HG03108 (cell line): Measurements from ENCODE around the gene SYS1.
"Not testable (repeated sequence)": the region's sequence is repeated elsewhere in the genome, so short reads cannot be mapped to it uniquely, and the experiment has no call there.

ENCODE experiments used
- ATAC-seq: cut with Tn5 transposase; IDR thresholded peaks from one replicate; pipeline ENCODE4 v1.9.1; 2021; ENCODE audit warnings: moderate library complexity; ENCODE audit not compliant: unreplicated experiment

SYS1 gene

DNA sequence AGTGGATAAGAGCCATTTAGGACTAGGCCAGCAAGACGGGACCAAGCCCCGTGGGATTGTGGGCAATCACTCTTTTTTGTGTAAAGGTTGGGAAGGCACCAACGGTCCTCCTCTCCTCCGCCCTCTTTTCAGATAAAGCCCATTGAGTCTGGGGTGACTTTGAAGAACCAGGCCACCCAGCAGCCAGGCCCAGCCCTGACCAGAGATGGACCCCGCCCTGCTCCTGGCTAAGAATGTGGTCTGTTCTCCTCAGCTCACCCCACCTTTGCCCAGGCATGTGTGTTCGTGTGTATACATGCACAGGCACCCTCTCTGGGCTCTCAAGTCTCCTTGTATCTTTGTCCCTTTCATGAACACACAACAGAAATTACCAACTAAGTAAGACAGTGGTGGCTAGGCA lies 23.9 kb upstream of the SYS1 start:
- no peak for ATAC-seq

GRCh38 chr20:45339799-45340198 lies 23.2 kb upstream of the SYS1 start:
- ATAC-seq: no peak

DNA sequence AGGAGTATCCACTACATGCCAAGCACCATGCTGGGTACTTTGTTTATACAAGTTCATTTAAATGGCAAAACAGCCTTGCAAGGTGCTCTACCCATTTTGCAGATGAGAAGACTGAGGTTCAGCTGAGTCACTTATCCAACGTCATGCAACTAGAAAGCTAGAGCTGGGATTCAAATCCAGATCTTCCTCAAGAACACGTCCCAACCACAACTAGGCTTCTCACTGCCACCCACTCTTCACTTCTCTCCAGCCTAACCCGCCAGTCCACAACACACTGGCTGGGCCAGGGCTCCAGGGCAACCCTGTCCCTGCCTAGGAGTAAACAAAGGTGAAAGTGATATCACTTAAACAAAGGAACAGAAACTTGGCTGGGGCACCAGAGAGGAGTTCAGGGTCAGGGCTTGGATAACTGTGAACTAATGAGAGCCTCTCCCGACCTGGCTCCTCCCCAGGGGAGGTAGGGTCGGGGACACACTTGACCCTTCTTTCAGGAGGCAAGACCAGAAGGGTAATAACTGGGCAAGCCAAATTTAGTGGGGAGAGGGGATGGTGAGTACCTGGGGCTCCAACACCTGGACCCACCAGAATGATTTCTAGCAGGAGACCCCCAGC lies 22.6 kb upstream of the SYS1 start:
- no peak for ATAC-seq

GRCh38 chr20:45340951-45341350 lies 22.0 kb upstream of the SYS1 start:
- no peak for ATAC-seq

DNA sequence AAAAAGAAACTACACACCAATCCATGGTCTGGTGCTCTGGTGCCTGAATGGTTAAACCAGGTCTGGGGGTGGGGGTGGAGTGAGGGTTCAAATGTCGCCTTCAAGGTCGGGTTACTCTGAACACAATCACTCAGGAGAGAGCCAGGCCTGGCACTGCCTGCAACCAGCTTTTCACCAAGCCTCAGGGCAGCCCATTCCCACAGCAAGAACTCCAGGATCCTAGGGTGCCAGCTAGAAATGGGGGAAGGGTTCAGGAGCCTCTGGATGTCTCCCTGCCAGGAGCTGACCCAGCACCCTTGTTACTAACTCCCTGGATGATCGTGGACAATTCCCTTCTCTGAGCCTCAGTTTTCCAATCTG lies 21.4 kb upstream of the SYS1 start:
- ATAC-seq: no peak

- ATAC-seq: no peak
These were observed 20.8 kb upstream of the SYS1 start for GRCh38 chr20:45341939-45342854.

DNA sequence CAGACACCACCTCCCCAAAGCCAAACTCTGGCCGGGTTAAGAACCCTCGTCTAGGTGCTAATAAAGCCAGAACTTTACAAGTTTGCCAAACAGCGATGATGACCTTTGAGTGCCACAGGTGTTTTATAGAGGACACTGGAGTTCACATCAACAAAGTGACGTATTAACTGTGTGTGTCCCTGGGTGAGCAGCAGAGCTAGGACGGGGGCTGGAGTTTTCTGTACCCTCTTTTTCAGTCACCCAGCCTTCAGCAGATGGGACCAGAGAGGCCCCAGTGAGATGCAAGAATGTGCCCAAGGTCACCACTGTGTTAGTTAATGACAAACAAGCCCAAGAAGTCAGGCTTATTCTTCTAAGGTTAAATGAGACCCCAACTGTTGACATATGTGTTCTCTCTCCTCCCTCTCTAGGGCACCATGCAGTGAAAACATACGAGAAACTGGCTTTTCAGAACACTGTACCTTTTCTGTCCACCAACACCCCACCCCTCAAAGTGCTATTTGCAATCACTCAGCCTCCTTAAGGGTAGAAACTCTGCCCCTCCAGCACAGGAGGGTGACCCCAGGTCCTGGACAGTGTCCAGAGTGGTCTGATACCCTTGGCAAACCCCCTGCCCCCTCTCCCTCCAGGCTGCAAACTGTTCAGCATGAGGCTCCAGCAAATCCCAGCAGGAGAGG lies 20.0 kb upstream of the SYS1 start:
- ATAC-seq: no peak

DNA sequence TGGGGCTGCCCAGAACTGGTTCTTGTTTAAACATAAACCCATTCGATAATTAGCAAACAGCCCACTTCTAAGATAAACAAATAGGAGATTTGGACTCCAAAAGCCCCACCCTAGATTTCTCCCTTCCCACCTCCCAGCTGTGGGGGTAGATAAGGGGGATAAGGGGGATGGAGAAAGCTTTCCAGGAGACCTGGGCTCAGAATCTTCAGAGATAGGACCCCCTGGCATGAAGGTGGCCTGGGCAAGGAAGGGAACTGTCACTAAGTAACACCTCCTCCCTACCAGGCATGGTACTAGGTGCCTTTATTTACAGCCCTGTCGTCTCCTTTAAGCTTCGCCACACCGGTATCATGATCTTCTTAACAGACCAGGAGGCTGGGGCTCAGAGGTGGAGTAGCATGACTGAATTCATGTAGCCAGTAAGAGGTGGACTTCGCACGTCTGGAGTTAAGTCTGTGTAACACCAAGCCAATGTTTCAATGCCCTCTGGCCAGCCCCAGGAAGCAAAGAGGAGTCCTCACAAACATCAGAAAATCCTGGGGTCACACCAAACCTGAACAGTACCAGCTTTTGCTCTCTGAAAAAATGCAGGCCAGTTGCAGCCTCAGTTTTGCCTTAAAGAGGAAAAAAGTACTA lies 19.3 kb upstream of the SYS1 start:
- no peak for ATAC-seq

- ATAC-seq: no peak
These were observed 18.6 kb upstream of the SYS1 start for GRCh38 chr20:45344168-45344860.

- ATAC-seq: no peak
These were observed 17.6 kb upstream of the SYS1 start for GRCh38 chr20:45345104-45345936.

- ATAC-seq: no peak
These were observed 16.7 kb upstream of the SYS1 start for GRCh38 chr20:45346291-45346718.

- ATAC-seq: no peak
These were observed 16.1 kb upstream of the SYS1 start for GRCh38 chr20:45346851-45347250.

GRCh38 chr20:45347297-45347935 lies 15.5 kb upstream of the SYS1 start:
- no peak for ATAC-seq

- ATAC-seq: no peak
These were observed 14.8 kb upstream of the SYS1 start, which contains the start of gene SDC4 for GRCh38 chr20:45347936-45348778. Gene SDC4 (minus strand): TSS chr20:45348424. CDS start chr20:45348384, 40 bp downstream.

DNA sequence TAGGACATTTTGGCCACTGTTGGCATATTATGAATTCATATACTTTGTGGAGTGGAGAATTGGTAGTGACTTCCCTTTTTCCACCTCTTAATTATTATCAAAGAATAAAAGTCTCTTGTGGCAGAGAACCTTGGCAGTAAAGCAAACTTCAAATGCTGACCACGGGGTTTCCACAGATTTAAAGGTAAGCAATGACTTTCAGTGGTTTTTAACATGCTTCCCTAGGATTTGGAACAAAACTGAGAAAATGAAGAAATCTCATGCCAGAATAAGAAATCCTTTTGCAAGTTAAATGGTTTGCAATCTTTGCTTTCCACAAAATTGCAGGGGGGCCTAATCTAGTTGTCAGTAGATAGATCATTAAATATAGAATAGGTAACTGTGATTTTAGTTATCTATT lies 12.7 kb upstream of the SYS1 start:
- no peak for ATAC-seq

GRCh38 chr20:45350795-45351194 lies 12.2 kb upstream of the SYS1 start:
- ATAC-seq: not testable (repeated sequence)

DNA sequence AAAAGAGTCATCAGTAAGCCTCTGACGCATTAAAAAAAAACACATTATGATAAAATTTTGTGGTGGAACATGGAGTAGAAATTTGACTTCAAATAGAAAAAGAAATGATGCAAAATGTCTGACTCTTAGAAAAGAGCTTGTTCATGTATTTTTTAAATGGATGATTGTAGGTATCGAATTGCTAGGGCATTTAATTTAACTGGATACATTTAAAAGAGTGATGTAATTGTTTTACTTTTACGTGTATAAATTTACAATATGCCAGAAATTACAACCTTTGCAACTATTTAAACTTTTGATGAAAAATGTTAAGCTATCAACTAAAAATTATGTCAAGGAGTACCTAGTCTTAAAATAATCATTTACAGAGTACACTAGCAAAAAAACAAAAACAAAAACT lies 10.2 kb upstream of the SYS1 start:
- no peak for ATAC-seq

DNA sequence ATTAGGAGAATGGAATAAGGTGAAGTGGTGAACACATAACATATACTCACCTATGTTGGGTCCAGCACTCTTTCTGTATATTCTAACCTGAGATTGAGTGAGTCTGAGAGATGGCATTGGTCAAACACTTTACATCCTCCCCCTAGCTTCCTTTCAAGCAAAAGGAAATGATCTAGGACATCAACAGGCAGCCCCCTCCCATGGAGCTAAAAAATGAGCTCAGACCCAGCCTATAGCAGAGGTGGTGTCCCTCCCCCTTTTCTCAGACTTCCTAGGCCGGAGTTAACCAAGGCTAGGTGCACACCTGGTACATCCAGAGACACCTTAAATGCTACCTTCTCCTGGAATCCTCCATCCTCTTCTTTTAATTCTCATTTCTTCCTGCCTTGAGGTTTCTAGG lies 9.2 kb upstream of the SYS1 start:
- no peak for ATAC-seq
